Measurements from ENCODE around the gene GDI2. TPM values are rescaled to one million over a fixed set of nuclear protein-coding genes. Genes with fewer than 3 reads are reported as not detected.
"Not testable (repeated sequence)": the region's sequence is repeated elsewhere in the genome, so short reads cannot be mapped to it uniquely, and the experiment has no call there.

GDI2 gene
- total and polyA plus RNA-seq, 4 donors = 103 to 190 (median 155) TPM

DNA sequence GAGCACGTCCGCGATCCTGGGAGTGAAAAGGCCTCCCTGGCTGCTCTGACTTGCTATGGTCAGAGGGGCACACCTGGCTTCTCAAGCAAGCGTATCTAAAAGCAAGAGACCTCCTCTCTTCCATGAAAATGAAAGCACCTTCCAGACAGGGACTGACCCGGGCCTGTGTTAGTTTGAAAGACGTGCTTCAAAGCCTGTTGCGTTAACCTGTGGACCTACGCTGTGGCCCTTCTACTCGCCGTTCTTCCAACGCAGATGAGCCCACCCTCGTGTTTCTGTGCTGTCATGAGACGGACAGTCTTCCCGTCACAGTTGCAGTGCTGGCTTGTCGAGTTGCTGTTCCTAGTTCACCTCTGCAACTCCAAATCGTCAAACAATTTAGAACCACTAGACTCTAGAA, 15.5 kb upstream of the GDI2 start:
- Histone ChIP-seq H3K4me3 (ENCODE audit: low read depth in 1 of 3, low read length in 3 of 3) (no peak overlapping the region), H3K9ac (ENCODE audit: low read depth in 1 of 2, low read length in 2 of 2) (no peak overlapping the region), H3K4me1 (ENCODE audit: control insufficient read depth in 4 of 4, insufficient read depth in 4 of 4, low read length in 3 of 4) (no peaks in the 10 kb centered on the region), H3K9me3 (ENCODE audit: control insufficient read depth in 4 of 4, low read length in 3 of 4) (no peaks in the 10 kb centered on the region), H3K27me3 (ENCODE audit: control insufficient read depth in 4 of 4, insufficient read depth in 4 of 4, low read length in 3 of 4) (no peaks in the 10 kb centered on the region), H3K36me3 (ENCODE audit: control insufficient read depth in 4 of 4, insufficient read depth in 3 of 4, low read depth in 1 of 4, low read length in 3 of 4) (no peaks in the 10 kb centered on the region), H3K27ac (ENCODE audit: low read depth in 1 of 2, low read length in 2 of 2) (no peak overlapping the region)
- DNase-seq (ENCODE audit: low spot score) = no peak
- no peak for TF ChIP-seq JUND (IDR thresholded peaks at IDR 0.05)
- no peak for TF ChIP-seq TAF1 (conservative IDR thresholded peaks at IDR 0.05)
- no peak for TF ChIP-seq HNF4A (conservative IDR thresholded peaks at IDR 0.05)
- no peak for TF ChIP-seq NR2F2 (IDR thresholded peaks at IDR 0.05)
- TF ChIP-seq RAD21 (IDR thresholded peaks at IDR 0.05) = no peak
- TF ChIP-seq ATF3 (IDR thresholded peaks at IDR 0.05) = no peak
- no peak for TF ChIP-seq SP1 (IDR thresholded peaks at IDR 0.05)
- TF ChIP-seq GABPA (IDR thresholded peaks at IDR 0.05 in 1 of 2, conservative IDR thresholded peaks at IDR 0.05 in 1 of 2) = no peak
- TF ChIP-seq YY1 (IDR thresholded peaks at IDR 0.05) = no peak
- no peak for TF ChIP-seq HNF4G (IDR thresholded peaks at IDR 0.05)
- no peak for TF ChIP-seq MAX (IDR thresholded peaks at IDR 0.05)
- WGBS = 92% methylated on average over 16 of the region's 16 CpGs

DNA sequence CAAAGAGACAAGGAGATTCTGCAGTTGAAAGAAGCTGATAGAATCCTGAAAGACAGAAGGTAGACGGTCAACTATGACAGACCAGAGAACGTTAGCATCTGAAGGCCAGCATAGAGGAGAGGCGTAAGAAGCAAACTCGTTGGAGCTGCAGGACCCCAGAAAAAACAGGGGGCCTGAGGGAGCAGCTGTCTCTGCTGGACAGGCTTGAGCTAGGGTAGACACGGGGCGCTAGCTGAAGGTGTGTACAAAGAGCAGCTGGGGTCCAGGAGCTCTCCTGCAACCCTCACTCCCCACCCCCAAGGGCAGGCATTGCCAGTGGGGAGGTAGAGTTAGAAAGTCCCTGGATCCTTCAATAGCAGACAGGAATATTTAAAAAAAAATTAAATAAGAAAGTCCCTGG, 14.6 kb upstream of the GDI2 start:
- Histone ChIP-seq H3K4me1 (ENCODE audit: control insufficient read depth in 4 of 4, insufficient read depth in 4 of 4, low read length in 3 of 4) (no peaks in the 10 kb centered on the region), H3K27me3 (ENCODE audit: control insufficient read depth in 4 of 4, insufficient read depth in 4 of 4, low read length in 3 of 4) (no peaks in the 10 kb centered on the region), H3K36me3 (ENCODE audit: control insufficient read depth in 4 of 4, insufficient read depth in 3 of 4, low read depth in 1 of 4, low read length in 3 of 4) (no peaks in the 10 kb centered on the region), H3K4me3 (ENCODE audit: low read depth in 1 of 3, low read length in 3 of 3) (no peak overlapping the region), H3K9ac (ENCODE audit: low read depth in 1 of 2, low read length in 2 of 2) (no peak overlapping the region), H3K27ac (ENCODE audit: low read depth in 1 of 2, low read length in 2 of 2) (no peak overlapping the region), H3K9me3 (ENCODE audit: control insufficient read depth in 4 of 4, low read length in 3 of 4) (no peaks in the 10 kb centered on the region)
- WGBS = 92% methylated on average over 6 of the region's 6 CpGs
- DNase-seq (ENCODE audit: low spot score) = no peak
- TF ChIP-seq, protein P1, sequence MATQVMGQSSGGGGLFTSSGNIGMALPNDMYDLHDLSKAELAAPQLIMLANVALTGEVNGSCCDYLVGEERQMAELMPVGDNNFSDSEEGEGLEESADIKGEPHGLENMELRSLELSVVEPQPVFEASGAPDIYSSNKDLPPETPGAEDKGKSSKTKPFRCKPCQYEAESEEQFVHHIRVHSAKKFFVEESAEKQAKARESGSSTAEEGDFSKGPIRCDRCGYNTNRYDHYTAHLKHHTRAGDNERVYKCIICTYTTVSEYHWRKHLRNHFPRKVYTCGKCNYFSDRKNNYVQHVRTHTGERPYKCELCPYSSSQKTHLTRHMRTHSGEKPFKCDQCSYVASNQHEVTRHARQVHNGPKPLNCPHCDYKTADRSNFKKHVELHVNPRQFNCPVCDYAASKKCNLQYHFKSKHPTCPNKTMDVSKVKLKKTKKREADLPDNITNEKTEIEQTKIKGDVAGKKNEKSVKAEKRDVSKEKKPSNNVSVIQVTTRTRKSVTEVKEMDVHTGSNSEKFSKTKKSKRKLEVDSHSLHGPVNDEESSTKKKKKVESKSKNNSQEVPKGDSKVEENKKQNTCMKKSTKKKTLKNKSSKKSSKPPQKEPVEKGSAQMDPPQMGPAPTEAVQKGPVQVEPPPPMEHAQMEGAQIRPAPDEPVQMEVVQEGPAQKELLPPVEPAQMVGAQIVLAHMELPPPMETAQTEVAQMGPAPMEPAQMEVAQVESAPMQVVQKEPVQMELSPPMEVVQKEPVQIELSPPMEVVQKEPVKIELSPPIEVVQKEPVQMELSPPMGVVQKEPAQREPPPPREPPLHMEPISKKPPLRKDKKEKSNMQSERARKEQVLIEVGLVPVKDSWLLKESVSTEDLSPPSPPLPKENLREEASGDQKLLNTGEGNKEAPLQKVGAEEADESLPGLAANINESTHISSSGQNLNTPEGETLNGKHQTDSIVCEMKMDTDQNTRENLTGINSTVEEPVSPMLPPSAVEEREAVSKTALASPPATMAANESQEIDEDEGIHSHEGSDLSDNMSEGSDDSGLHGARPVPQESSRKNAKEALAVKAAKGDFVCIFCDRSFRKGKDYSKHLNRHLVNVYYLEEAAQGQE (IDR thresholded peaks at IDR 0.05) = no peak
- no peak for TF ChIP-seq RAD21 (IDR thresholded peaks at IDR 0.05)
- TF ChIP-seq NR2F2 (IDR thresholded peaks at IDR 0.05) = no peak
- TF ChIP-seq ATF3 (IDR thresholded peaks at IDR 0.05) = no peak
- TF ChIP-seq ZBTB33 (IDR thresholded peaks at IDR 0.05) = no peak
- TF ChIP-seq RXRA (IDR thresholded peaks at IDR 0.05) = no peak
- no peak for TF ChIP-seq HNF4G (IDR thresholded peaks at IDR 0.05)
- no peak for TF ChIP-seq HNF4A (conservative IDR thresholded peaks at IDR 0.05)
- no peak for TF ChIP-seq CTCF (IDR thresholded peaks at IDR 0.05; ENCODE audit: low read depth, low read length, missing input control)
- no peak for TF ChIP-seq TAF1 (conservative IDR thresholded peaks at IDR 0.05)
- TF ChIP-seq FOXA2 (IDR thresholded peaks at IDR 0.05) = no peak
- TF ChIP-seq EGR1 (IDR thresholded peaks at IDR 0.05; ENCODE audit: low read depth in 2 of 2) = no peak
- TF ChIP-seq SP1 (IDR thresholded peaks at IDR 0.05) = no peak
- TF ChIP-seq YY1 (IDR thresholded peaks at IDR 0.05) = no peak
- no peak for TF ChIP-seq JUND (IDR thresholded peaks at IDR 0.05)

DNA sequence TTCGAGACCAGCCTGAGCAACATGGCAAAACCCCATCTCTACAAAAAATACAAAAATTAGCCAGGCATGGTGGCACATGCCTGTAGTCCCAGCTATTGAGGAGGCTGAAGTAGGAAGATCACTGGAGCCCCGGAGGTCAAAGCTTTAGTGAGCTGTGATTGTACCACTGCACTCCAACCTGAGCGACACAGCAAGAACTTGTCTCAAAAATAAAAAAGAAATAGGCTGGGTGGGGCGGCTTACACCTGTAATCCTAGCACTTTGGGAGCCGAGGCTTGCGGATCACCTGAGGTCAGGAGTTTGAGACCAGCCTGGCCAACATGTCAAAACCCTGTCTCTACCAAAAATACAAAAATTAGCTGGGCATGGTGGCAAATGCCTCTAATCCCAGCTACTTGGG, 13.3 kb upstream of the GDI2 start:
- DNase-seq (ENCODE audit: low spot score); H3K4me3 ChIP-seq (ENCODE audit: low read depth in 1 of 3, low read length in 3 of 3); H3K4me1 ChIP-seq (ENCODE audit: control insufficient read depth in 4 of 4, insufficient read depth in 4 of 4, low read length in 3 of 4); H3K27ac ChIP-seq (ENCODE audit: low read depth in 1 of 2, low read length in 2 of 2); H3K36me3 ChIP-seq (ENCODE audit: control insufficient read depth in 4 of 4, insufficient read depth in 3 of 4, low read depth in 1 of 4, low read length in 3 of 4); H3K9me3 ChIP-seq (ENCODE audit: control insufficient read depth in 4 of 4, low read length in 3 of 4); H3K27me3 ChIP-seq (ENCODE audit: control insufficient read depth in 4 of 4, insufficient read depth in 4 of 4, low read length in 3 of 4); H3K9ac ChIP-seq (ENCODE audit: low read depth in 1 of 2, low read length in 2 of 2): not testable (repeated sequence)
- 96% methylated on average over 6 of the region's 6 CpGs for WGBS
